Left renal pelvis (tissue), 4 donors: ENCODE data around the gene SSR2. TPM values are rescaled to one million over a fixed set of nuclear protein-coding genes. Genes with fewer than 3 reads are reported as not detected.
"Not testable (repeated sequence)": the region's sequence is repeated elsewhere in the genome, so short reads cannot be mapped to it uniquely, and the experiment has no call there.

ENCODE experiments used
- DNase-seq, 4 donors: peaks; one replicate each; pipeline ENCODE4 v3.0.0-alpha.2; 2013; ENCODE audit warnings: low read depth in 4 of 4, low spot score in 3 of 4
- polyA plus RNA-seq, 4 donors: library from polyadenylated mRNA; unstranded; fragments of 120-200 nt; gene quantifications; one replicate each; pipeline ENCODE4 v1.2.1, GENCODE V29; 2013; ENCODE audit not compliant: insufficient read length in 4 of 4

Gene SSR2
- polyA plus RNA-seq, 4 donors: 353 to 473 (median 417) TPM

DNA sequence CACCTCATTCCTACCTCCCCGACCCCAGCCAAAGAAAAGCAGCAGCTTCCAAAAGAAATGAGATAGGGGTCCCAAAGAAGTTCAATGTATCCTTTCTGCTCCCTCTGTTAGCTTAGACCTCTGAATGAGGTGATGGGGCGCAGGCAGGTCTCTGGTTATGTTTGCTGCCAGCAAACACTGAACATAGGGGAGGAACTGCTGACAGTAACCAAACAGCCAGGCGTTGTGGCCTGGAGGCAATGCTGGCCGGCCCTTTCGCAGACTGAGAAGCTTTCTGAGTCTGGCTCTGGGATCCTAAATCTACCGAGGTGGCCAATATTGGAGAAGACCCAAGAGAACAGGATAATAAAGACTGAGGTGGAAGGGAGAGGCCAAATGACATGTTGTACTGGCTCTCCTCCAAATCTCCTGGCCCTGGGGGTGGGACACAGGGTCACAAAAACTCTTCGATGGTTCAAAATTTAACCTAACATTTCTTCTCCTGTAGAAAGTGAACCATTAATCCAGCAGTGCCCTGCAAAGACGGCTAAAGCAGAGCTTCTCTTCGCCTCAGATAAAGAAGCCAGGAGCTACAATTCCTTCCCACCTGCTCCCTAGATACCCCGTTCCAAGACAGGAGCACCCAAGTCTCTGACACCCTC is 19.6 kb downstream of the SSR2 start:
- no peak for DNase-seq

DNA sequence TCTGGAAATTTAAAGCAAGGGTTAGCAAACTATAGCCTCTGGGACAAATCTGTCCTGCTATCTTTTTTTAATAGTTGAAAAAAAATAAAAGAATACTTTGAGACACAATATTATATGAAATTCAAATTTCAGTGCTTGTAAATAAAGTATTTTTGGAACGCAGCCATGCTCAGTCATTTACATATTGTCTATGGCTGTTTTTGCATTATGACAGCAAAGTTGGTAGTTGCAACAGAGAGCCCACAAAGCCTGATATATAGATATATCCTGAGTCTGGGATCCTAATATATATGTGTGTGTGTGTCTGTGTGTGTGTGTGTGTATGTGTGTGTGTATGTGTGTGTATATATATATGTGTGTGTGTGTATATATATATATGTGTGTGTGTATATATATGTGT is 20.8 kb downstream of the SSR2 start:
- no peak for DNase-seq

GRCh38 chr1:155996166-155996565 is 24.6 kb downstream of the SSR2 start:
- DNase-seq: no peak

DNA sequence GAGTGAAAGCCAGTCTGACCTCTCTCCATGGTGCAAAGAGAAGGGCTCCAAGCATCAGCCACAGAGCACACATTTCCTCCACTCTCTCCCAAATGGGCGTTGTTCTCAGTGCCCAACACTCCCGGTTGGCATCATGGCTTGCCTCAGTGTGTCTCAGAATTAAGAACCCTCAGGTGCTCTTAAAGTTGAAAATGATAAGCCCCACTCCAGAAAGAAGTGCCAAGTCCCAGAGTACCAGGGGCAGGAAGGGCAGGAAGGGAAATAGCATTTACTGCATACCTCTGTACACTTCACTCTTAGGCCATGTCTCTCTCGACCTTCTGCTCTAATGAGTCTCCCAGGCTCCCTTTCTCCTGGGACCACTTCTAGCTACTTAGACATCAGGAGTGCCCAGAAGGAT is 27.2 kb downstream of the SSR2 start:
- DNase-seq: no peak

DNA sequence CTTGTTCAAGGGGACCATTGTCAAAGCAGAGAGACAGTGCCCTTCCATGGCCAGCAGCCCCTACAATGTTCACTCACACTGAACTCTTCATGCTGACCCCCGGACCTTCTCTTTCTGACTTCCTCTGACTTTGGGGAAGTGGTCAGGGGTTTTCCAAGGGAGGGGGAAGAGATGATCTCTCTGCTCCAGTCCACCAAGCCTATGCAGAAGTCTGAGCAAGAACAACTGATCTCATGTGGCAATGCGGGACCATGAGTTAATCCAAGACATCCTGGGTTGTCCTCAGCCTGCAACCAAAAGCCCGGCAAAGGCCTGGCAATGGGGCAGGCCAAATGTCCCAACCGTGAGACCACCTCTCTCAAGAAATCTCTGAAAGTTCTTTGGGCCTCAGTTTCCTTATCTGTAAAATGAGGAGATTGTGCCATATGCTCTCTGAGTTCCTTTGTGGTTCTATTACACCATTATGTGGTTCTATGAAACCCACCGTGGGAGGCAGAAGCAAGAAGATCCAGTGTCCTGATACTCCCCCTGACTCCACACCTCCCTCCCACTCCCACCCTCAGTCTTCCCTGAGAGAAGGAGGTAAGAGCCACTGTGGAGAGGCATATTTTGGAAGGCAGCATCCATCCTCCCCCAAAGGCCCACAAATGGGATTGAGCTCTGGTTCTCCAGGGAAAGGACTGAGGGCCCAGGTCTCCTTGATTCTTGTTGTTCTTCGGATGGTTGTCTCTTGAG is 30.6 kb downstream of the SSR2 start:
- no peak for DNase-seq

DNA sequence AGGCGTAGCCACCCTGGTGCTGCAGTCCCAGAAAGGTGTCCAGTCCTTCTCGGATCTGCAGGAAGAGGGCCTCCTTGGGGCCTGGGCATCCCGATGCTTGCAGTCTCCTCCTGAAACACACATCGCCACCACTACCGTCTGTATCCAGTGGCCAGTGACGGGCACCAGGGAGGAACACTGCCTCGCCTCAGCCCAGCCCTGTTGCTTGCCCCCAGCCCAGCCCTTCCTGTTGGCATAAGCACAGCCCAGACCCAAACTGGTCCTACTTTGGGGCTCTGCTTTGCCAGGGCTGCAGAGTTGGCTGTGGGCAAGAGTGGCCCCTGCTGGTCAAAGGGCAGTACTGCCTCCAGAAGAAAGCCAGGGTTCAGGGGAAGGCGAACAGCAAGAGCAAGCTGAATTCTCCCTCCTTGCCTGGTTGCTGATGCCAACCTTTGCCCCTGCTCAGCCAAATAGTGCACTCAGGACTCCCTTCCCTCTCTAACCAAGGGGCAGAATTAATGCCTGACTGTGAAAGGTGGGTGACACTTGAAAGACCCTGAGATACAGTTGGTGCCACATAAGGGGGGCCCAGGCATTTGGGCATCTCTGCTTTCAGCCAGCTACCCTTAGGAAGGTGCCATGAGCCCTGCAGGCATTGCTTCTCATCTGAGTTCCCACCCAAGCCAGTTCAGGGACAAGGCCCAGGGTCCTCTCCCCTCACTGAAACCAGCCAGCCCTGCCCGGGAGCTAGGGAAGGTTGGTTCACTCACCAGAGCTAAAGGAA is 31.3 kb downstream of the SSR2 start:
- no peak for DNase-seq

DNA sequence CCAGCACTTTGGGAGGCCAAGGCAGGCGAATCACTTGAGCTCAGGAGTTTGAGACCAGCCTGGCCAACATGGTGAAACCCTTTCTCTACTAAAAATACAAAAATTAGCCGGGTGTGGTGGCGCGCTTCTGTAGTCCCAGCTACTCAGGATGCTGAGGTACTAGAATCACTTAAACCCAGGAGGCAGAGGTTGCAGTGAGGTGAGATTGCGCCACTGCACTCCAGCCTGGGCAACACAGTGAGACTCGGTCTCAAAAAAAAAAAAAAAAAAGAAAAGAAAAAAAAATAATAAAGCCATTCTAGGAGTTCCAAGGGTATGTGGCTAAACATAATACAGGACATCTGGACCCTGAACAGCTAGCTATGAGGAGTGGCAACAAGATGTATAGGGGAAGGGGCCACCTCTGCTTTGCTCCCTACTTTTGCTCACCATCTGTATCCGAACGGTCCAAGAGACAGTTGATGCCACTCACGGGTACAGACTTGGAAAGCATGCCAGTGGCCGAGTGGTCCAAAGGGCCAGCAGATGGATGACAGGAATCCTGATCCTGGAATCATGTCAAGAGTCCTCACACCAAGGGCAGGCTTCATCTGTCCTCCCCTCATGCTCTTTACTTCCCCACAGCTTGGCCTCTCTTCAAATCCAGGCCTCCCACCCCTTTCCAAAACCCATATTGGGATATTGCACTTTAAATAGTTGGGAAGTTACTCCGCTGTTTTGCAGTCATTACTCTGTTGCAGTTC is 35.7 kb downstream of the SSR2 start:
- DNase-seq: not testable (repeated sequence)

DNA sequence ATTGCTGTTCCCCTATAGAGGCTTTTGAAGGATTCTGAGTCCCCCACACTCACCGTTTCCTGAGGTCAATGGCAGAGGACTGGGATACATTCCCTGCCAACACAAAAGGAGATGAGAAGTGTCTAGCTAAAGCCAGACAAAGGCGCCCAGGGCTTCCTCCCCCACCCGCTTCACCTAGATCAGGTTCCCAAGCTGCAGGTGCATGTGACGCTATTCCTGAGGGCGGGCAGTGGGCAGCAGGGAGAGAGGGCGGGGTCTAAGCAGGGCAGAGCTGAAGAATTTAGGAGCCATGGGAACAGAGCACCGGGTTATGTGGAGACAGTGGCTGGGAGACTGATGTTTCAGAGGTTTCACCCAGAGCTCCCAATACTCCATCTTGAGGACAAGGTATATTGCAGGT is 36.4 kb downstream of the SSR2 start:
- DNase-seq: no peak

- DNase-seq: no peak
Measured at GRCh38 chr1:155983191-155984024, 37.3 kb downstream of the SSR2 start.

GRCh38 chr1:155982106-155982505 is 38.6 kb downstream of the SSR2 start:
- DNase-seq: no peak

DNA sequence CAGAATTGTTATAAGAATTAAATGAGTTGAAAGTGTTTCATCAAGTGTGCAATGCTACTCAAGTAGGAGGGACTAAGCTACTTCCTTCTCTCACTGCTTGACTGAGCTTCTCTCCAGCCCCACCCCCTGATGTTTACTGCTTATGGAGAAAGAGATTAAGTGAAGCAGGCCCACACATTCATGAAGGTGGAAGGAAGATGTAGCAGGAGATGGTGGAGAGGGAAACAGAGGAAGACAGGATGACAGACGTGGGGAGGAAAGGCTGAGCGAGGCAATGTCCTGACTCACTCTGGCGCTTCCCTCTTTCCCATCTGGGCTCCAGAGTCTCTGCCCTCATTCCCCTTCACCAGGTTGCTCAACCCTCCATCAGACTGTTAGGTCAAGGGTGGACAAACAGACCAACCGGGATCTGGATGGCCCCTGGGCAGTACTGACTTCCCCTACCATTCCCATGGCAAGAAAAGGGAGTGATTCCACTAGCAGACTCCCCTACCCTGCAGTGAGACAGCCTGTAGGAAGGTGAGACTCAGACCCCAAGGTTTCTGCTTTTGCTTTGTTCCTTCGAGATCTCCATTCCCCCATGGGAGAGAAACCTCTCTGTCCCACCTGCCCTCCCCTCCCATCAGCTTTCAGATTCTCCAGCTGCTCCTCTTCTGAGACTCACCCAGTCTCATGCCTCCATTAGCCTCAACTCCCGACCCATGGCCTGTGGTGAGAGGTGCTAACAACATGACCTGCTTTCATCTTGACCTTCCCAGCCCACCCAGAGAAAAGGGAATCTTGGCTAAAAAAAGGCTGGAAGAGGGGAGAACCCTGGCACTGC is 39.3 kb downstream of the SSR2 start:
- no peak for DNase-seq

GRCh38 chr1:155979597-155980343 is 41.0 kb downstream of the SSR2 start:
- no peak for DNase-seq

DNA sequence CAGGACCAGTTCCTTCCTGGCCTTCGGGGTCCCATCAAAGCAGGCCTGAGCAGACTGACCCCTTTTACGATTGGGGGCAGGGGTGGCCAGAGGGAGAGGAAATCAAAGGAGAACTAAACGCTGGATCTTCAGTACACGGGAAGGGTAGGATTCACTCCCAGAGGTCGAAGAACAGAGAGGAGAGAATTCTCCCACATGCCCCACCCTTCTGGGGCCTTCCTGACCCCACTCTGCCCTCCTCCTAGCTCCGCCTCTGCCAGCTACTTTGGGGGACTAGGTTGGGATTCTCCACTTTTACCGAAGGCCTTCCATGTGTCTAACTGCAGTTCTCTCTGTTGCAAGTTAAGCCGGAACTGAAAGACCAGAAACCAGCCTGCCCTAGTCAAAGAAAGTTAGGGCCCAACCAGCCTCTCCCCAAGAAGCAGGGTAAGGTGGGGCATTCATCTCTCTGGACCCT is 41.8 kb downstream of the SSR2 start:
- DNase-seq: no peak

- DNase-seq: no peak
Measured at GRCh38 chr1:155978325-155978972, 42.3 kb downstream of the SSR2 start, which contains the start of gene ARHGEF2. Gene ARHGEF2, minus strand, starts transcription at chr1:155978547. Its CDS starts 120 bp downstream, at chr1:155978427.

GRCh38 chr1:155977690-155978324 is 42.9 kb downstream of the SSR2 start:
- no peak for DNase-seq

GRCh38 chr1:155976913-155977689 is 43.6 kb downstream of the SSR2 start:
- no peak for DNase-seq
